Spleen (tissue), 7 donors: ENCODE results near the gene WNT16.
"Not testable (repeated sequence)": the region's sequence is repeated elsewhere in the genome, so short reads cannot be mapped to it uniquely, and the experiment has no call there.

ENCODE experiments used
- CTCF ChIP-seq, 11 experiments: fragments of 200-600 bp in 7 of 11; fragments of 450-650 bp in 4 of 11; sonication (generic) in 4 of 11; IDR thresholded peaks in 8 of 11; conservative IDR thresholded peaks in 3 of 11; 1 replicate in 7 of 11; 2 replicates in 4 of 11; pipeline versions ENCODE4 v1.4.0 to v1.8.0; 2016 to 2021; ENCODE audit warnings: antibody characterized with exemption in 11 of 11, inconsistent platforms in 4 of 11, mild to moderate bottlenecking in 1 of 11
- POLR2A ChIP-seq, 3 donors: fragments of 450-650 bp; IDR thresholded peaks; one replicate each; pipeline ENCODE4 v1.5.1; 2017; ENCODE audit warnings: antibody characterized with exemption in 3 of 3, mild to moderate bottlenecking in 1 of 3
- POLR2AphosphoS5 ChIP-seq, 3 donors: sonication (generic); formaldehyde crosslinking; IDR thresholded peaks; one replicate each; pipeline ENCODE4 v1.5.1; 2017; ENCODE audit warnings: antibody characterized with exemption in 3 of 3
- donor health status: DM: no; HTN: no; CAD: no; lungs with moderate emphysema.
- donor health status: DM: no; HTN: no; CAD: no.
- donor health status: DM: no; HTN: no; CAD: no.

DNA sequence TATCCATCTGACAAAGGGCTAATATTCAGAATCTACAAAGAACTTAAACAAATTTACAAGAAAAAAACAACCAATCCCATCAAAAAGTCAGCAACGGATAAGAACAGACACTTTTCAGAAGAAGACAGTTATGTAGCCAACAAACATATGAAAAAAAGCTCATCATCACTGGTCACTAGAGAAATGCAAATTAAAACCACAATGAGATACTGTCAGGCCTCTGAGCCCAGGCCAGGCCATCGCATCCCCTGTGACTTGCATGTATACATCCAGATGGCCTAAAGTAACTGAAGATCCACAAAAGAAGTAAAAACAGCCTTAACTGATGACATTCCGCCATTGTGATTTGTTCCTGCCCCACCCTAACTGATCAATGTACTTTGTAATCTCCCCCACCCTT lies 13.6 kb upstream of the WNT16 start:
- TF ChIP-seq CTCF (IDR thresholded peaks at IDR 0.05 in 8 of 11, conservative IDR thresholded peaks at IDR 0.05 in 3 of 11); POLR2A (IDR thresholded peaks at IDR 0.05); POLR2AphosphoS5 (IDR thresholded peaks at IDR 0.05): not testable (repeated sequence)
